Liver (tissue), 9 donors: ENCODE results near the gene HNRNPA3. TPM values are rescaled to one million over a fixed set of nuclear protein-coding genes. Genes with fewer than 3 reads are reported as not detected.
A peak's percentile ranks its signal among the peaks of the same experiment; 100 is the strongest.

Experiments used
- DNase-seq: peaks from one replicate; pipeline ENCODE4 v3.0.0-alpha.2; 2017; ENCODE audit warnings: low spot score
- H3K27ac ChIP-seq, 2 donors: one replicate each; pipeline ENCODE4 v1.7.0; 2013; ENCODE audit warnings: inconsistent platforms in 2 of 2, low read length in 2 of 2, control low read depth in 1 of 2, low read depth in 1 of 2, mild to moderate bottlenecking in 1 of 2
- H3K27me3 ChIP-seq, 4 donors: one replicate each; pipeline versions ENCODE4 v1.6.1 to v1.7.0; 2013; ENCODE audit warnings: low read length in 3 of 4, inconsistent platforms in 1 of 4, mild to moderate bottlenecking in 1 of 4, moderate library complexity in 1 of 4; ENCODE audit not compliant: control insufficient read depth in 4 of 4, insufficient read depth in 4 of 4
- H3K36me3 ChIP-seq, 4 donors: one replicate each; pipeline versions ENCODE4 v1.6.1 to v1.7.0; 2013; ENCODE audit warnings: low read length in 3 of 4, mild to moderate bottlenecking in 3 of 4, low read depth in 1 of 4, moderate library complexity in 1 of 4; ENCODE audit not compliant: control insufficient read depth in 4 of 4, insufficient read depth in 3 of 4
- H3K4me1 ChIP-seq, 4 donors: one replicate each; pipeline versions ENCODE4 v1.6.1 to v1.7.0; 2013; ENCODE audit warnings: low read length in 3 of 4, mild to moderate bottlenecking in 3 of 4, moderate library complexity in 1 of 4; ENCODE audit not compliant: control insufficient read depth in 4 of 4, insufficient read depth in 4 of 4
- H3K4me3 ChIP-seq, 3 donors: one replicate each; pipeline versions ENCODE4 v1.6.1 to v1.7.0; 2013; ENCODE audit warnings: low read length in 3 of 3, control low read depth in 1 of 3, low read depth in 1 of 3, mild to moderate bottlenecking in 1 of 3
- H3K9ac ChIP-seq, 2 donors: one replicate each; pipeline ENCODE4 v1.7.0; 2013; ENCODE audit warnings: low read length in 2 of 2, mild to moderate bottlenecking in 2 of 2, moderate library complexity in 2 of 2, control low read depth in 1 of 2, low read depth in 1 of 2
- H3K9me3 ChIP-seq, 4 donors: one replicate each; pipeline versions ENCODE4 v1.6.1 to v1.7.0; 2013; ENCODE audit warnings: low read length in 3 of 4; ENCODE audit not compliant: control insufficient read depth in 4 of 4
- ATF3 ChIP-seq: IDR thresholded peaks from 2 replicates; pipeline ENCODE4 v1.6.1; 2016; ENCODE audit warnings: antibody characterized with exemption
- CTCF ChIP-seq: fragments of 150-350 bp; IDR thresholded peaks from 2 replicates; pipeline ENCODE4 v1.5.1; 2017; ENCODE audit warnings: improper control_type of control experiment, low read depth, low read length; ENCODE audit not compliant: missing input control
- EGR1 ChIP-seq, 2 donors: IDR thresholded peaks; 2 replicates each; pipeline ENCODE4 v1.6.1; 2016 to 2018; ENCODE audit warnings: antibody characterized with exemption in 2 of 2, low read depth in 2 of 2
- FOXA1 ChIP-seq: IDR thresholded peaks from 2 replicates; pipeline ENCODE4 v1.6.1; 2016; ENCODE audit warnings: antibody characterized with exemption
- FOXA2 ChIP-seq: IDR thresholded peaks from 2 replicates; pipeline ENCODE4 v1.6.1; 2016; ENCODE audit warnings: antibody characterized with exemption
- GABPA ChIP-seq, 2 donors: IDR thresholded peaks in 1 of 2; conservative IDR thresholded peaks in 1 of 2; 2 replicates each; pipeline ENCODE4 v1.6.1; 2016; ENCODE audit warnings: antibody characterized with exemption in 2 of 2, mild to moderate bottlenecking in 1 of 2, moderate library complexity in 1 of 2
- HNF4A ChIP-seq, 2 donors: conservative IDR thresholded peaks; 2 replicates each; pipeline ENCODE4 v1.6.1; 2016; ENCODE audit warnings: antibody characterized with exemption in 2 of 2, mild to moderate bottlenecking in 2 of 2
- HNF4G ChIP-seq: IDR thresholded peaks from 2 replicates; pipeline ENCODE4 v1.6.1; 2016; ENCODE audit warnings: antibody characterized with exemption
- JUND ChIP-seq, 2 donors: IDR thresholded peaks; 2 replicates each; pipeline ENCODE4 v1.6.1; 2016; ENCODE audit warnings: antibody characterized with exemption in 2 of 2
- NR2F2 ChIP-seq: IDR thresholded peaks from 2 replicates; pipeline ENCODE4 v1.6.1; 2016; ENCODE audit warnings: antibody characterized with exemption
- RAD21 ChIP-seq, 2 donors: IDR thresholded peaks; 2 replicates each; pipeline ENCODE4 v1.6.1; 2016; ENCODE audit warnings: antibody characterized with exemption in 2 of 2, mild to moderate bottlenecking in 2 of 2
- REST ChIP-seq: IDR thresholded peaks from 2 replicates; pipeline ENCODE4 v1.6.1; 2016; ENCODE audit warnings: antibody characterized with exemption, mild to moderate bottlenecking
- RXRA ChIP-seq, 2 donors: IDR thresholded peaks; 2 replicates each; pipeline ENCODE4 v1.6.1; 2017 to 2018; ENCODE audit warnings: antibody characterized with exemption in 2 of 2, mild to moderate bottlenecking in 1 of 2
- SP1 ChIP-seq: IDR thresholded peaks from 2 replicates; pipeline ENCODE4 v1.6.1; 2018; ENCODE audit warnings: antibody characterized with exemption, mild to moderate bottlenecking
- TAF1 ChIP-seq: conservative IDR thresholded peaks from 2 replicates; pipeline ENCODE4 v1.6.1; 2016; ENCODE audit warnings: antibody characterized with exemption, mild to moderate bottlenecking
- YY1 ChIP-seq: IDR thresholded peaks from 2 replicates; pipeline ENCODE4 v1.6.1; 2016; ENCODE audit warnings: antibody characterized with exemption, mild to moderate bottlenecking
- ZBTB33 ChIP-seq: IDR thresholded peaks from 2 replicates; pipeline ENCODE4 v1.6.1; 2016; ENCODE audit warnings: antibody characterized with exemption
- WGBS: extraction: QIAGEN DNeasy Blood & Tissue Kit; methylation state at CpG from one replicate; pipeline ENCODE4 v1.1.7; 2013; 5-methylcytosine and 5-hydroxymethylcytosine counted together
- polyA plus RNA-seq, 2 donors: library from polyadenylated mRNA; stranded (reverse) in 1 of 2; unstranded in 1 of 2; fragments of 200-250 nt in 1 of 2; fragments of >200 nt in 1 of 2; fragmentation: Nextera tagmentation in 1 of 2; extraction: Ambion mirVana in 1 of 2; gene quantifications; one replicate each; pipeline versions ENCODE4 v1.2.1 to v1.2.3, GENCODE V29; 2013 to 2015
- total RNA-seq, 2 donors: library from RNA; depleted of rRNA; stranded (reverse); fragments of >200 nt; gene quantifications; one replicate each; pipeline ENCODE4 v1.2.3, GENCODE V29; 2014
- TF ChIP-seq, protein P1 (sequence below): IDR thresholded peaks from 2 replicates; pipeline ENCODE4 v1.6.1; 2016; ENCODE audit warnings: antibody characterized with exemption
- donor health status: healthy.
- donor health status: healthy.
- donor health status: healthy.
- donor health status: healthy.
- donor health status: healthy.

Gene HNRNPA3
- total and polyA plus RNA-seq, 4 donors: 22.9 to 72.5 (median 51.7) TPM

- under 1% methylated on average over 81 of the region's 81 CpGs for WGBS
- Histone ChIP-seq H3K4me1 (peaks cover 14 to 48% (median 22%) of the 10 kb centered on the region in 4 donors), H3K27me3 (no peaks in the 10 kb centered on the region), H3K36me3 (no peaks in the 10 kb centered on the region), H3K9me3 (no peaks in the 10 kb centered on the region), H3K4me3 (peak overlapping the region; percentile 68 to 90 (median 89)), H3K9ac (peak overlapping the region; percentile 95 to 98), H3K27ac (peak overlapping the region; percentile 99 to 100)
- TF ChIP-seq FOXA1: peak; percentile 72
- TF ChIP-seq RAD21 (IDR thresholded peaks at IDR 0.05): peak; percentile 84 to 88
- peak; percentile 54 for TF ChIP-seq ZBTB33
- TF ChIP-seq RXRA (IDR thresholded peaks at IDR 0.05): peak; percentile 90 to 91
- TF ChIP-seq SP1: peak; percentile 90
- TF ChIP-seq CTCF: peak; percentile 90
- peak in 1 of 2 donors; percentile 71 for TF ChIP-seq GABPA (IDR thresholded peaks at IDR 0.05 in 1 of 2, conservative IDR thresholded peaks at IDR 0.05 in 1 of 2)
- TF ChIP-seq YY1: peak; percentile 91
- TF ChIP-seq FOXA2: peak; percentile 76
- peak in 1 of 2 donors; percentile 88 for TF ChIP-seq EGR1 (IDR thresholded peaks at IDR 0.05; ENCODE audit: low read depth in 2 of 2)
- peak; percentile 37 for TF ChIP-seq ATF3
- TF ChIP-seq REST: peak; percentile 92
- peak; percentile 77 for TF ChIP-seq TAF1
- TF ChIP-seq, protein P1, sequence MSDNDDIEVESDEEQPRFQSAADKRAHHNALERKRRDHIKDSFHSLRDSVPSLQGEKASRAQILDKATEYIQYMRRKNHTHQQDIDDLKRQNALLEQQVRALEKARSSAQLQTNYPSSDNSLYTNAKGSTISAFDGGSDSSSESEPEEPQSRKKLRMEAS: peak; percentile 91
- TF ChIP-seq HNF4G: peak; percentile 78
- peak; percentile 90 to 94 for TF ChIP-seq HNF4A (conservative IDR thresholded peaks at IDR 0.05)
- peak; percentile 90 for TF ChIP-seq NR2F2
- TF ChIP-seq JUND (IDR thresholded peaks at IDR 0.05): peak in 1 of 2 donors; percentile 59
- peak; percentile 98 for DNase-seq
Measured at GRCh38 chr2:177263451-177264208, 51.0 kb downstream of the HNRNPA3 start.
